ENCODE data around the gene MAP7.

GRCh38 chr6:136396908-136397307, 153.3 kb downstream of the MAP7 start:
- TF ChIP-seq CTCF (IDR thresholded peaks at IDR 0.05): no peak
- no peak for TF ChIP-seq POLR2A (IDR thresholded peaks at IDR 0.05)
